Measurements from ENCODE around the gene TIGD2.

DNA sequence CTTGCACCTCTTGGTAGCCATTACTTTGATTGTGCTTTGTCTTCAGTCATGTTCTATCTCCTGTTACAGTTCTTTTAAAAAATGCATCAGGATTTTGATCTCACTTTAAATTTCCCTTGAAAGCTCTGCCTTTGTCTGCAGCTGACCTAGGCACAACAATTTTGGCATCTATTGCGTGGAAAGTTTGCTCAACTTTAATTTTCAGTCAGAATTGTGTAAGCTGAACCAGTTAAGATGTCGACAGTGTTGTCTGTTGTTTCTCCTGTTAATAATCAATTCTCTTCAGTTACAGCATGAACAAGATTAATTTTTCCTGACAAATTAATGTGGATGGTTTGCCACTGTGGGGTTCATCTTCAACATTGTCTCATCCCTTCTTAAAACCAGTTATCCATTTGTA is 34.9 kb downstream of the TIGD2 start:
- TF ChIP-seq SREBF2 (CRISPR knock-in tag; IDR thresholded peaks at IDR 0.05) (no peak), ZNF830 (CRISPR knock-in tag; IDR thresholded peaks at IDR 0.05) (no peak), NR2C2 (CRISPR knock-in tag; IDR thresholded peaks at IDR 0.05) (no peak), NR2C2 (tag; IDR thresholded peaks at IDR 0.05) (no peak), PYGO2 (tag; IDR thresholded peaks at IDR 0.05) (no peak), NRF1 (conservative IDR thresholded peaks at IDR 0.05 in 1 of 2, IDR thresholded peaks at IDR 0.05 in 1 of 2) (no peak)
- TF ChIP-seq, protein P1, sequence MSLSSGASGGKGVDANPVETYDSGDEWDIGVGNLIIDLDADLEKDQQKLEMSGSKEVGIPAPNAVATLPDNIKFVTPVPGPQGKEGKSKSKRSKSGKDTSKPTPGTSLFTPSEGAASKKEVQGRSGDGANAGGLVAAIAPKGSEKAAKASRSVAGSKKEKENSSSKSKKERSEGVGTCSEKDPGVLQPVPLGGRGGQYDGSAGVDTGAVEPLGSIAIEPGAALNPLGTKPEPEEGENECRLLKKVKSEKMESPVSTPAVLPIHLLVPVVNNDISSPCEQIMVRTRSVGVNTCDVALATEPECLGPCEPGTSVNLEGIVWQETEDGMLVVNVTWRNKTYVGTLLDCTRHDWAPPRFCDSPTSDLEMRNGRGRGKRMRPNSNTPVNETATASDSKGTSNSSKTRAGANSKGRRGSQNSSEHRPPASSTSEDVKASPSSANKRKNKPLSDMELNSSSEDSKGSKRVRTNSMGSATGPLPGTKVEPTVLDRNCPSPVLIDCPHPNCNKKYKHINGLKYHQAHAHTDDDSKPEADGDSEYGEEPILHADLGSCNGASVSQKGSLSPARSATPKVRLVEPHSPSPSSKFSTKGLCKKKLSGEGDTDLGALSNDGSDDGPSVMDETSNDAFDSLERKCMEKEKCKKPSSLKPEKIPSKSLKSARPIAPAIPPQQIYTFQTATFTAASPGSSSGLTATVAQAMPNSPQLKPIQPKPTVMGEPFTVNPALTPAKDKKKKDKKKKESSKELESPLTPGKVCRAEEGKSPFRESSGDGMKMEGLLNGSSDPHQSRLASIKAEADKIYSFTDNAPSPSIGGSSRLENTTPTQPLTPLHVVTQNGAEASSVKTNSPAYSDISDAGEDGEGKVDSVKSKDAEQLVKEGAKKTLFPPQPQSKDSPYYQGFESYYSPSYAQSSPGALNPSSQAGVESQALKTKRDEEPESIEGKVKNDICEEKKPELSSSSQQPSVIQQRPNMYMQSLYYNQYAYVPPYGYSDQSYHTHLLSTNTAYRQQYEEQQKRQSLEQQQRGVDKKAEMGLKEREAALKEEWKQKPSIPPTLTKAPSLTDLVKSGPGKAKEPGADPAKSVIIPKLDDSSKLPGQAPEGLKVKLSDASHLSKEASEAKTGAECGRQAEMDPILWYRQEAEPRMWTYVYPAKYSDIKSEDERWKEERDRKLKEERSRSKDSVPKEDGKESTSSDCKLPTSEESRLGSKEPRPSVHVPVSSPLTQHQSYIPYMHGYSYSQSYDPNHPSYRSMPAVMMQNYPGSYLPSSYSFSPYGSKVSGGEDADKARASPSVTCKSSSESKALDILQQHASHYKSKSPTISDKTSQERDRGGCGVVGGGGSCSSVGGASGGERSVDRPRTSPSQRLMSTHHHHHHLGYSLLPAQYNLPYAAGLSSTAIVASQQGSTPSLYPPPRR (CRISPR knock-in tag; IDR thresholded peaks at IDR 0.05; ENCODE audit: borderline replicate concordance): no peak
- TF ChIP-seq, protein P2, sequence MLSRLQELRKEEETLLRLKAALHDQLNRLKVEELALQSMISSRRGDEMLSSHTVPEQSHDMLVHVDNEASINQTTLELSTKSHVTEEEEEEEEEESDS (CRISPR knock-in tag; IDR thresholded peaks at IDR 0.05): no peak
- TF ChIP-seq, protein P3, sequence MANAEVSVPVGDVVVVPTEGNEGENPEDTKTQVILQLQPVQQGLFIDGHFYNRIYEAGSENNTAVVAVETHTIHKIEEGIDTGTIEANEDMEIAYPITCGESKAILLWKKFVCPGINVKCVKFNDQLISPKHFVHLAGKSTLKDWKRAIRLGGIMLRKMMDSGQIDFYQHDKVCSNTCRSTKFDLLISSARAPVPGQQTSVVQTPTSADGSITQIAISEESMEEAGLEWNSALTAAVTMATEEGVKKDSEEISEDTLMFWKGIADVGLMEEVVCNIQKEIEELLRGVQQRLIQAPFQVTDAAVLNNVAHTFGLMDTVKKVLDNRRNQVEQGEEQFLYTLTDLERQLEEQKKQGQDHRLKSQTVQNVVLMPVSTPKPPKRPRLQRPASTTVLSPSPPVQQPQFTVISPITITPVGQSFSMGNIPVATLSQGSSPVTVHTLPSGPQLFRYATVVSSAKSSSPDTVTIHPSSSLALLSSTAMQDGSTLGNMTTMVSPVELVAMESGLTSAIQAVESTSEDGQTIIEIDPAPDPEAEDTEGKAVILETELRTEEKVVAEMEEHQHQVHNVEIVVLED (CRISPR knock-in tag; IDR thresholded peaks at IDR 0.05): no peak
